GM19193 (cell line): ENCODE measurements around the gene ZSWIM5.

Experiments
- POLR2A ChIP-seq: IDR thresholded peaks from 4 replicates; pipeline ENCODE4 v1.6.1; 2011; ENCODE audit not compliant: insufficient read depth, insufficient read length; ENCODE audit errors: extremely low read depth

ZSWIM5 gene

DNA sequence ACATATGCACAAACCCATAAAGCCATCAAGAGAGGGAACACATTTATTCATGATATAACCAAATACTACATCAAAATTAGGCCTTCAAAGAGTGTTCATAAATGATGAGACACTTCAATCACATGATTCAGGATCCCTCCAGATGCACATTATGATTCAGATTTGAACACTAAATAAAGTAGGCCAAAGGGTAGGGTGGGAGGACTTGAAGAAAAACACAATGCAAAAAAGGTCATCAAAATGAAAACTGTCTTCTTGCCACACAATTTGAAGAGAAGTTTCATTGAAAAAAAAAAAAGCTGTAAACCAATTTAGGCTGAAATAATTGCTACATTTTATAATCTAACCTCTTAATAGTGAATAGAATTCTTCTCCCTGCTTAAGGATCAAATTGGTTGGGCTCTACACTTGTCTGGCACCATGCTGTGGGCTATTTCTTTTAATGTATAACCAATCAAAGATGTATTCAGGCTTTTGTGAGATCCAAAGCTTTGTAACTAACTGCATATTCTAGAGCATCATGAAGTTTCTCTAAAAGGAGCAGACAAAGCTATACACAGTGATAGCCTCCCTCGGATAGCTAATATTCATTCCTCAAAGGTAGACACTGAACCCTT is 58.1 kb downstream of the ZSWIM5 start:
- TF ChIP-seq POLR2A: no peak

DNA sequence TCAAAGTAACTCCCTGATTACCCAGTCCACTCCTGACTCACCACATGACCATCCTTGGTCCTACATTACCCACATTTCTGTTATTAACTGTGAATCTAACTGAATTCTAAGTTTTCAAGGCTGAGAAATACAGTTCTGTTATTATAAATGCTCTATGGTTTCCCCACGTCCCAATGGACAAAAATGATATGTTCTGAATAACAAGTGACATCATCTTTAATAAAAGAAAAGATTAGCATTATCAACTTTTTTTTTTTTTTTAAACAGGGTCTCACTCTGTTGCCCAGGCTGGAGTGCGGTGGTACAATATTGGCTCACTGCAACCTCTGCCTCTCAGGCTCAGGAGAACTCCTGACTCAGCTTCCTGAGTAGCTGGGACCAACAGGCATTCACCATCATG is 59.6 kb downstream of the ZSWIM5 start:
- TF ChIP-seq POLR2A: no peak

DNA sequence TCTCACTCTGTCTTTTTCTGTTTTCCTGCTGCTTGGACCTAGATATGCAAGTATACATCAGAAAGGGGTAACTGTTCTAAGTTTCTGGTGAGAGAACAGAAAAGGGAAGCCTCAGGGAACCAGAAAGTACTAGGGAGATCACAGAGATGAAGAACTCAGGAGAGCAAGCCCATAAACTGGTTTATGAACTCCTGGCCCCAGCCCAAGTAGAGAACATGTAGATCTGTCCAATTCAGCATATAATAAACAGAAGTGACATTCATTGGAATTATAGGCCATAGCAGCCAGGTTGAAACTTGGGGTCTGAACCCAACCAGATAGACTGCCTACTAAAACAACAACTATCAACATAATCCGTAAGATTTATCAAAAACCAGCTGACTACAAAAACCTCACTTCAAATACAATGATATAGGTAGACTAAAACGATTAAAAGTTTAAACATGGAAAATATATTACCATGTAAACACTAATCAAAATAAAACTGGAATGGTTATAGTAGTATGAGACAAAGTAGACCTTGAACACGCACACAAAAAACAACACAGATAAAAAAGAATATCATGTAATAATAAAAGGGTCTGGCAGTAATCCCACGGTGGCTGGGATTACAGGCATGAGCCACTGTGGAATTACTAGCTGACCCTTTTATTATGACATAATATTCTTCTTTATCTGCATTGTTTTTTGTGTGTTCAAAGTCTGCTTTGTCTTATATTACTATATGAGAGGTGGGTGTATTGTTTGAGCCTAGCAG is 65.0 kb downstream of the ZSWIM5 start:
- TF ChIP-seq POLR2A: no peak

DNA sequence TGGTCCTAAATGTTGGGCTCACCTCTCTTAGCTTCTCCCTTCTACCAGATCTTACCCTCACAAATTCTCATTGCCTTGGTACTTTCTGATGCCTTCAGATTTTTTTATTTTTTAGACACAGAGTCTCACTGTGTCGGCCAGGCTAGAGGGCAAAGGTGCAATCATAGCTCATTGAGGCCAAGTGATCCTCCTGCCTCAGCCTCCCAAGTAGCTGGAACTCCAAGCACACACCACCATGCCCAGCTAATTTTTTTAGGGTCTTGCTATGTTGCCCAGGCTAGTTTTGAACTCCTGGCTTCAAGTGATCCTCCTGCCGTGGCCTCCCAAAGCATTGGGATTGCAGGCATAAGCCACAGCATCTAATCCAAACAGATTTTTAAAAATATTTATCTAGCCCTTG is 69.4 kb downstream of the ZSWIM5 start:
- no peak for TF ChIP-seq POLR2A

DNA sequence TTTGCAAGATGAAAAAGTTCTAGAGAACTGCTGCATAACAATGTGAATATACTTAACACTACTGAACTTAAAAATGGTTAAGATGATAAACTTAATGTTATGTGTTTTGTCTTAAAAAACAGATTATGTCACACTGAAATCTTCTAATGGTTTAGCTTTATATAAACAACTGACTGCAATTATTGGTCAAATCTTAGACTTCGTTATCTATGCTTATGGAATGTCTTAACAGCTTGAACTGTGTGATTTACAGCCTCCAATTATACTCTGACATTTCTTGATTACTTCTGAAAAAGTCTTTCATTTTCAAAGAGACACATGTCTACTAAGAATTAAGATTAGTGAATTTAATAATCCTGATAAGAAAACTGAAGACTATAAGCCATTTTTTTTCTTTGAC is 71.1 kb downstream of the ZSWIM5 start:
- TF ChIP-seq POLR2A: no peak

DNA sequence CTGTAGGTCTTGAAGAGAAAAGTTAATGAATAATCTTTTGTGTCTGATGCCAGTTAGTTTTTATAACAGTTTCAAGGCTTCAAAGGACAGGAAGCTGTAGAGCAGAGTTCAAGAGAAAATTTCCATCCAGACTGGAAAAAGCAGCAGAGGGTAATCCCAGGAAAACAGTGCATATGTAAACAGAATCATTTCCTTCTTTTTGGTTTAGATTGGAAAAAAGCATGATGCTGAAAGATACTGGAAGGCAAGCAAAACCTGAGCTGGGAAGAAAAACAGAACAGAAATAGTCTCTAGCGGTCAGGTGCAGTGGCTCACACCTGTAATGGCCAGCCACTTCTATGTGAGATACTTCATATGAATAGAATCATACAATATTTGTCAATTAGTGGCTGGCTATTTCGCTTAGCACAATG is 71.9 kb downstream of the ZSWIM5 start:
- no peak for TF ChIP-seq POLR2A

DNA sequence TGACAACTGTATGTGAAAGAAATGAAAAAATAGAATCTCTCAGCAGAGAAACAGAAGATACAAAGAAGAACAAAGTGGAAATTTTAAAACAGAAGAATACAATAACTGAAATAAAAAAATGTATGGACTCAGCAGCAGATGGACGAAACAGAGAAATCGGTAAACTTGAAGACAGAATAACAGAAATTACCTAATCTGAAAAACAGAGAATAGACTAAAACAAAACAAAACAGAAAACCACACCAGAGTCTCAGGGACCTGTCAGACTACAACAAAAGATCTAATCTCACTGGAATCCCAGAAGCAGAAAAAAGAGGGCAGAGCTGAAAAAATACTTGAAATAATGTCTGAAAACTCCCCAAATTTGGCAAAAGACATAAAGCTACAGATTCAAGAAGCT is 83.0 kb downstream of the ZSWIM5 start:
- TF ChIP-seq POLR2A: no peak

DNA sequence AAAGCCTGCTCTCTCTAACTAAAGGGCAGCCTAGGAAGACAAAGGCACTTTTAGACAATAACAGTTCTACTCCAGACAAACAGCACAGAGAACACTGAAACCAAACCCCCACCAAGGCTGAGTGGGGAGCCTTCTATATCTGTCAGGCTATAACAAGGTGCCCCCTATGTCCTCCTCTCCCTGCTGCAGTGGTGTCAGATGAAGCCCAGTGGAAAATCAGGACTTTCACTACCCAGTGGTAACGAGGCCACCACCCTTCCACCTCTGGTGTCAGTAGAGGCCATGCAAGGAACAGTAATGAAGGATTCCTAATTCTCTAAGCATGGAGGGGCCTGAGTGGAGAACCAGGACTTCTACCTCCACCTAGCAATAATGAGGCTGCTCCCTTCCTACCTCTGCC is 83.7 kb downstream of the ZSWIM5 start:
- TF ChIP-seq POLR2A: no peak

DNA sequence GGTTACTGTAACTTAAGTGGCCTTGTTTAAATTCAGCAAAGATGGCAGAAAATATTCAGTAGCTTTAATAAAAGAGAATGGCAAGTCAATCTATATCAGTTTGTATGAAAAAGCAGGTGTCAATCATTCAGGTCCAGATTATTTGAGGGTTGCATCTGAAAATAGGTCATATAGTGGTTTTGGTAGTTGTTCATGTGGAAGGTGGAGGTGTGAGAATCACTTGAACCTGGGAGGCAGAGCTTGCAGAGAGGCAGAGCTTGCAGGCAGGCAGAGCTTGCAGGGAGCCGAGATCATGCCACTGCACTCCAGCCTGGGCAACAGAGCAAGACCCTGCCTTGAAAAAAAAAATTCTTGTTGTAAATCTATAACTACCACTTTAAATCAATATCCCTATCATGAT is 88.6 kb downstream of the ZSWIM5 start:
- TF ChIP-seq POLR2A: no peak

DNA sequence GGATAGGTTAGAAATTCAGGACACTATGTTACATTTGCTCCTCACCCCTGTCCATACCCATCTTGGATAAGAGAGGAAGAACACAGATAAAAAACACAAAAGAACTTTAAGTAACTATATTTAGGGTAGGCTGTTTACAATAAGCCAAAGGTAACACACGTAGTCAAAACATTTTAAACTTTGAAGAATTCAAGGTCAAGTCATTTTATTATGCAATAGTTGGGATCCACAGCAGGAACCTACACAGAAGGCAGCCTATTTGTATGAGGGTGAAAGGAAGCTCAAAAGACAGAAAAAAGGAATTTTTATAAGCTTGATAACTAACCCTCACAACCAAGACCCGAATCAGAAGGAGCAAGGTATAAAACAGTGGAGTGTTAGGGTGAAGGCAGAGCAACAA is 89.6 kb downstream of the ZSWIM5 start:
- no peak for TF ChIP-seq POLR2A

DNA sequence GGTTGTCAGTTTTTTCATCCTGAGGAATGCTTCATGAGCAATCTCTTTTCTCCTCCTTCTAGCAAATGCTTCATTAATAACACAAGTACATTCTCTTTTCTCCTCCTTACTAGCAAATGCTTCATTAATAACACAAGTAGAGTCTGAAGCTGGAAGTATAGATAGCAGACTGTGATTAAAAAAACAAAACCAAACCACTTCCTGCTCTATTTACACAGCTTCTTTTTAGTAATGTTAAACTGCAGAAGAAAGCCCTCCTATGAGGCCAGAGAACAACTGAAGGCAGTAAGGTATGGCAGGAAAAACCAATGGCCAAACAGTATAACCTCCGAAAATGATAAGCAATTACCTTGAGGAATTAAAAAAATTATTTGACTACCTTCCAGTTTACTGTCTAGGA is 90.1 kb downstream of the ZSWIM5 start:
- TF ChIP-seq POLR2A: no peak

DNA sequence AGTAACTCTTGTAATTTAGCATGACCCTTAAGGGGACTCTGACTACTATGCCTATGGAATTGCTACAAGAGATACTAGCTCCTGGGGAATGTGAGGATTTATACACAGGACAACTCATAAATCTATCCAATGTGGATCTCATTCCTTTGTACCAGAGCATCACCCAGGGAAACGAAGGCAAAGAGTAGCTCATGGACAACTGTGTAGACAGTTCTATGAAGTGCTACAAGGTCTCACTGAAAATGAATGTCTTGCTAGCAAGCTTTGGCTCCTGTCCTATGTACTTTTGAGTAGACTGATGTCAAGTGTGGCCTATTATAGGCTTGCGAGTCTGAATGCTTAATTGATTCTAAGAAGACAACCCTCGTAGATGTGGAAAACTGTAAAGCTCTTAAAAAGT is 93.7 kb downstream of the ZSWIM5 start:
- no peak for TF ChIP-seq POLR2A

DNA sequence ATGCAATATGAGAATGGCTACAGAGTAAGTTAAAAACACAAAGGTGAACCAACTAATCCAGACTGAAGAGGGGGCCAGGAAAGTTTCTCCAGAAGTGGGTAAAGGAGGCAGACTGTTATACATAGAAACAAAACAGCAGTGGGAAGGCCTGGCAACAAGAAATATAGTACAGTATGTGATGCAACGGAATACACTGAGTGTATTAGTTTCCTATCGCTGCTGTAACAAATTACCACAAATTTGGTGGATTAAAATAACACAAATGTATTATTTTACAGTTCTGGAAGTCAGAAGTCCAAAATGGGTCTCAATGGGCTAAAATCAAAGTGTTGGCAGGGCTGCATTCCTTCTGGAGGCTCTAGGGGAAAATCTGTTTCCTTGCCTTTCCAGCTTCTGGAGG is 95.2 kb downstream of the ZSWIM5 start:
- no peak for TF ChIP-seq POLR2A

DNA sequence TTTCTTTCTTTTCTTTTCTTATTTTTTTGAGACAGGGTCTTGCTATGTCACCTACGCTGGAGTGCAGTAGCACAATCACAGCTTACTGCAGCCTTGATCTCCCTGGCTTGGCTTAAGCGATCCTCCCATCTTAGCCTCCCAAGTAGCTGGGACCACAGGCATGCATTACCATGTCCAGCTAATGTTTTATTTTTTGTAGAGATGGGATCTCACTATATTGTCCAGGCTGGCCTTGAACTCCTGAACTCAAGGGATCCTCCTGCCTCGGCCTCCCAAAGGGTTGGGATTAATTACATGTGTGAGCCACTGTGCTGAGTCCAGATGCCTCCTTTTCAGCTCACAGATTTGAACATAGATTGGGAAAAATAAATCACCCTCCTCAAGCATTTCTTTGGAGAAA is 98.6 kb downstream of the ZSWIM5 start:
- TF ChIP-seq POLR2A: no peak

DNA sequence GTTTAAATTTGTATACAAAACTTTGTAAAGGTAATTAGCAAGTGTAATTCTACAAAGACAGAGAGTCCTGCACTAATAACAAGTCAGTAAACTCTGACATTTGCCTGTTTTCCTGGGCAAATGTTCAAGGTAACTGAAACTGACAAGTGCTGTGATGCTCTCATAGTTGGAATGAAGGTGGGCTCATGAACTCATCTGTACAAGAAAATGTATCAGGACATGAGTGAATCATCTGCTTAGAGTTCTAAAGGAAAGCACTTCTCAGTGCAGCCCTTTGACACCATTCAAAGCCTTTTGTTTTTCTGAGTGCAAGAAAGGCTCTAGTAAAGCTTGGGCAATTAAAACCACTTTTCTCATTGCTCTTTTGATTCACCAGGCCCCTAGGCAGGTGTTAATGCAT is 102.9 kb downstream of the ZSWIM5 start:
- TF ChIP-seq POLR2A: no peak

DNA sequence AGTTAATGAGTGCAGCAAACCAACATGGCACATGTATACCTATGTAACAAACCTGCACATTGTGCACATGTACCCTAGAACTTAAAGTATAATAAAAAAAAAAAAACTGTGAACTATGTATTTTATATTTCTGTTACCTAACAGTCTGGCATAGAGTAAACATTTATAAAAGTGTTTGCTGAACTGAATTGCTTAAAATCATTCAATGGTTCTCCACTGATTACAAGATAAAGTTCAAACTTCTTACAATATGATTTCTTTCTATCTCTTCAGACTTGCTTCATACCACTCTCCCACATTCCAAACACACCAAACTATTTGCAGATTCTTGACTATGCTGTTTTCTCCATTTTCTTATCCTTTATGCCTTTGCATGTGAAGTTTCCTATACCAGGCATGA is 104.5 kb downstream of the ZSWIM5 start:
- TF ChIP-seq POLR2A: no peak
